Urinary bladder (tissue), 4 donors: ENCODE measurements around the gene YAP1. TPM values are rescaled to one million over a fixed set of nuclear protein-coding genes. Genes with fewer than 3 reads are reported as not detected.

Source experiments
- DNase-seq: peaks from one replicate; pipeline ENCODE4 v3.0.0-alpha.2; 2015; ENCODE audit errors: extremely low spot score
- H3K27ac ChIP-seq: one replicate; pipeline ENCODE4 v1.5.1; 2013; ENCODE audit warnings: low read depth, mild to moderate bottlenecking, moderate library complexity
- H3K36me3 ChIP-seq: one replicate; pipeline ENCODE4 v1.6.1; 2013; ENCODE audit warnings: mild to moderate bottlenecking, moderate library complexity; ENCODE audit not compliant: insufficient read depth
- H3K4me1 ChIP-seq: one replicate; pipeline ENCODE4 v1.6.1; 2013; ENCODE audit warnings: mild to moderate bottlenecking, moderate library complexity; ENCODE audit not compliant: insufficient read depth
- H3K4me3 ChIP-seq: one replicate; pipeline ENCODE4 v1.5.1; 2013; ENCODE audit warnings: low read depth, low read length
- WGBS: extraction: QIAGEN DNeasy Blood & Tissue Kit; methylation state at CpG from one replicate; pipeline ENCODE4 v1.1.7; 2013; 5-methylcytosine and 5-hydroxymethylcytosine counted together
- polyA plus RNA-seq: library from polyadenylated mRNA; stranded (reverse); fragments of 200-250 nt; gene quantifications from one replicate; pipeline ENCODE4 v1.2.3, GENCODE V29; 2013
- total RNA-seq: library from RNA; depleted of rRNA; stranded (reverse); fragments of >200 nt; gene quantifications from one replicate; pipeline ENCODE4 v1.2.3, GENCODE V29; 2014
- donor health status: healthy with polysubstance abuse.
- donor health status: healthy.

Gene YAP1
- total and polyA plus RNA-seq, 2 donors, result 112 to 129 TPM

GRCh38 chr11:102157219-102157618 is 47.0 kb downstream of the YAP1 start:
- no peak for DNase-seq

DNA sequence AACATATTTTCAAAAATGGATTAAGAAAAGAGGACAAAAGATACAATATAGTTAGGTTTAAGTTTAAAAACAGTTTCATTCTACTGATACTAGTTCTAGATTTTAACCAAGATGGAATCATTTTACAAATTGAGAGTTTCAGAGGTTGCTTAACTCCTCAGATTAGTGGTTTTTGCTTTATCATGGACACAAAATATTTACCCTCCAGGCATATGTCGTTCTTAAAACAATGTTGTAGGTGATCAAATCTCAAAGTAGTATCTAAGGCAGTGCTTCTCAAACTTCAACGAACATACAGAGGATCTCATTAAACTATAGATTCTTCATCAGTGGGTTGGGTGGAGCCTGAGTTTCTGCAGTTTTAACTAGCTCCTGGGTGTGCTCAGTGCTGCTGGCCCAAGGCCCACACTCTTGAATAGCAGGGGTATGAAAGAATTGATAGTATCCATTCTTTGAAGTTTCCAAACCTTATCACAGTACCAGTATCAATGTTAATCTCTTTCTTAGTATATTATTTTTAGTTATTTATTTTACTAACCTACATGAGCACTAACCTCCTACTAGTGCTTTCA is 48.0 kb downstream of the YAP1 start:
- 36% methylated on average over 2 of the region's 2 CpGs for WGBS
- no peak overlapping the region for H3K4me3 ChIP-seq
- H3K4me1 ChIP-seq, result no peaks in the 10 kb centered on the region
- no peak overlapping the region for H3K27ac ChIP-seq
- no peaks in the 10 kb centered on the region for H3K36me3 ChIP-seq
- no peak for DNase-seq

More at GRCh38 chr11:102157219-102157618, 47.0 kb downstream of the YAP1 start:
- 27% methylated on average over 2 of the region's 2 CpGs for WGBS
- Histone ChIP-seq H3K4me3 (no peak overlapping the region), H3K4me1 (no peaks in the 10 kb centered on the region), H3K27ac (no peak overlapping the region), H3K36me3 (no peaks in the 10 kb centered on the region)

GRCh38 chr11:102163368-102163767 is 53.1 kb downstream of the YAP1 start:
- Histone ChIP-seq H3K4me1 (no peaks in the 10 kb centered on the region), H3K36me3 (no peaks in the 10 kb centered on the region), H3K27ac (no peak overlapping the region), H3K4me3 (no peak overlapping the region)
- WGBS, result 95% methylated on average over 4 of the region's 4 CpGs
- no peak for DNase-seq

DNA sequence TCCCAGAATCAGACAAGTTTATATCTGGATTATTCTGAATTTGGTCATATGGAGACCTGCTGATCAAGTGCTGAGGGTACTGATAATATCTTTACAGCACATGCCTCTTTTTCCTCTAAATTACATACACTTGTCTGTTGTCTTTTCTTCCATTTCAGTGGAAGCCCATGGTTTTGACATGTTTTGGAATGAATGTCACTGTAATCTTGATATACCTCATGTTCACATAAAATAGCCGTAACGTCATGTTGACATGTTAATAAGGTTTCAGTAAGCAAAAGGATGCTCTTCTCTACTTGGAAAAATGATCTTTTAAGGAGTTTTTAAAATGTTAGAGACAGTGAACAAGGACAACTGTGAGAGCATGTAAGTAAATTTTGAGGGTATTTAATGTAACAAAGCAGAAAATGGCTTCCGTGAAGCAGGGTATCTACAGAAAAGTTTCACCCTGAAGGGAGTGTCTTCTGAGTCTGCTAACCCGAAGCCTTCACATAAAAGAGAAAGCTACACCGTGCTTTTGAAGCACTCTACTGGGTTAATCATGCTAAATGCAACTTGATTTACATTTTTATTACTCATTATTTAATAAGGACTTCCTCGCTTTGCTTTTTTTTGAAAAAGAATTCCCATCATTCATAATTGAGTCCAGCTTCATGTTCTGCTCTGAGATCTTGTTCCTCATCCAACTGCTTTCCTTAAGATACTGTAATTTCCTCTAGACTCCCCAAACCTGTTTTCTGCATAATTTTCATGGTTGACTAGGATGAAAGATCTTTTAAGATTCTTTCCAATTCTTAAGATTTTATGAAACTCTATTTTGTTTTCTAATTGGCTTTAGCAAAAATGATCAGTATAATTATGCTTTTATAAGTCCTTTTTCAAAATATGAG is 56.2 kb downstream of the YAP1 start:
- Histone ChIP-seq H3K27ac (no peak overlapping the region), H3K4me1 (no peaks in the 10 kb centered on the region), H3K4me3 (no peak overlapping the region), H3K36me3 (no peaks in the 10 kb centered on the region)
- DNase-seq, result no peak
- WGBS, result 70% methylated on average over 6 of the region's 6 CpGs

DNA sequence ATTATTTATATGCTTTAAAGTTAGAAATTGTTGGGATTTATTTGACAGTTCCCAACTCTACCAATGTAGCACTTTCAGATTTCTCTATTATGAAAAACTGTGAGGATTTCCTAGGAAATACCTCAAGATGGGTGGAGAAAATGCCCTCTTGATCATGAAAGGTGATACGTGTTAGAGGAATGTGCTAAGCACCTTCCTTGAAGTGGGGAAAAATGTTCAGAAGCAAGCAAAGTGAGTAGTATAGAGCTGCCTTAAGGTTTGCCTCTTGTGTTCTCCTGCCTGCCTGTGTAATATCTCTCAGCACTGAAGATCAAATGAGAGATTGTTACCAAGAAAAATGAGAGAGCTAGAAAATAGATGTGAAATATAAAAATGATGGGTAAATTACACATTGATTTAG is 58.2 kb downstream of the YAP1 start:
- 70% methylated on average over 1 of the region's 1 CpG for WGBS
- DNase-seq, result no peak

DNA sequence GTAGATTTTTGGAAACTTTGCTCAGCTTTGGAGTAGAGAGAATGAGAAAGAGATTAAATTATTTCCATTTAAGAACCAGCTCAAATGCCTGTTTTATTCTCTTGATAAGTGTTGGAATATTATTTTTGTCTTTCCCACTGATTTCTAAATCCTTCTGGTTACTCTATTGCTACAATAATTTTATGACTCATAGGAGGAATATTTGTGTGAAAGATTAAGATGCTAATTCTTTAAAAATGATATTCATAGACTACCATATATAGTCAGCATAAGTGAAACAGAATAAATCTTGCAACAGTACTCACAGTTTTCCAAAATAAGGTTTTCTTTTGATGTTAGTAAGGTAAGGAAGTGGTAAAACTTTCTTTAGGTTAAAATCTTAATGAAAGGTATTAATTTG is 60.9 kb downstream of the YAP1 start:
- no peaks in the 10 kb centered on the region for H3K4me1 ChIP-seq
- H3K27ac ChIP-seq, result no peak overlapping the region
- no peak overlapping the region for H3K4me3 ChIP-seq
- H3K36me3 ChIP-seq, result no peaks in the 10 kb centered on the region
- DNase-seq, result no peak

More for the DNA sequence above, 58.2 kb downstream of the YAP1 start:
- H3K27ac ChIP-seq, result no peak overlapping the region
- H3K4me1 ChIP-seq, result no peaks in the 10 kb centered on the region
- H3K36me3 ChIP-seq, result no peaks in the 10 kb centered on the region
- H3K4me3 ChIP-seq, result no peak overlapping the region

DNA sequence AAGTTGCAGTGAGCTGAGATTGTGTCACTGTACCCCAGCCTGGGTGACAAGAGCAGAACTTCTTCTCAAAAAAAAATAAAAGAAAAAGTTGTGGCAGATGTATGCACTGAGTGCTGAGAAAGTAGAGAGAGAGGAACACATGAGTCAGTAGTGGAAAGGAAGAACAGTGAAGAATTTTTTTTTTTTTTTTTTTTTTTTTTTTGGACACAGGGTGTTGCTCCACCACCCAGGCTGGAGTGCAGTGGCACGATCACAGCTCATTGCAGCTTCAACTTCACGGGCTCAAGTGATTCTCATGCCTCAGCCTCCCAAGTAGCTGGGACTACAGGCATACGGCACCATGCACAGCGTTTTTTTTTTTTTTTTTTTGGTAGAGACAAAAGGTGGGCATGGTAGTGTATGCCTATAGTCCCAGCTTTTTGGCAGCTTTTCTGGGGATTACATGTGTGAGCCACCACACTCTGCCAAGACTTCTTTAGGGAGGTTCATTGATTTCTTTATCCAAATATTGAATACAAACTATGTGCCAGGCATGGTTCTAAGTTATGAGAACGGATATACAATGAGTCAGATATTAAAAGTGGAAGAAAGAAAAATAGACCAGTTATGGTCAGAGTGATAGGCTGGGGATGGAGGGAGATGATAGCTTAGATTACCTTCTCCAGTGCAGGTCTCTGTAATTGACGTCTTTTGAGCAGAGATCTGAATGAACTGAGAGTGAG is 62.0 kb downstream of the YAP1 start:
- no peak overlapping the region for H3K4me3 ChIP-seq
- no peak for DNase-seq
- no peak overlapping the region for H3K27ac ChIP-seq
- 58% methylated on average over 5 of the region's 6 CpGs for WGBS
- H3K36me3 ChIP-seq, result no peaks in the 10 kb centered on the region
- no peaks in the 10 kb centered on the region for H3K4me1 ChIP-seq

DNA sequence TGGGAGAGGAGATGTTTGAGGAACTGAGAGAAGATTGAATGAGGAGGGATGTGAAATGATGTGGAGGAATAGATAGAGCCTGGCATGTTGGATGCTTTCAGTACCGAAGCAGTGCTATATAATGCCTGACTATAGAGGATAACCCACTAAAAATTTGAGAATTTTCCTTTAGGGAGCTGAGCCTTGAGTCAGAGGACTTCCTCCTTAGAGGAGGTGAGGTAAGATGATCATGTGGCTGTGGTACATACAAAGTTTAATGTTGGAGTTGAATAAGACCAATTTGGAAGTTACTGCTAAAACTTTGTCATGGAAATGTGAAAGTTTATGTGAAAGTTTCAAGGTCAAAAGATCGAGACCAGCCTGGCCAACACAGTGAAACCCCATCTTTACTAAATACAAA is 66.9 kb downstream of the YAP1 start:
- H3K27ac ChIP-seq, result no peak overlapping the region
- no peaks in the 10 kb centered on the region for H3K4me1 ChIP-seq
- WGBS, result 97% methylated on average over 2 of the region's 2 CpGs
- H3K36me3 ChIP-seq, result no peaks in the 10 kb centered on the region
- DNase-seq, result no peak
- H3K4me3 ChIP-seq, result no peak overlapping the region

DNA sequence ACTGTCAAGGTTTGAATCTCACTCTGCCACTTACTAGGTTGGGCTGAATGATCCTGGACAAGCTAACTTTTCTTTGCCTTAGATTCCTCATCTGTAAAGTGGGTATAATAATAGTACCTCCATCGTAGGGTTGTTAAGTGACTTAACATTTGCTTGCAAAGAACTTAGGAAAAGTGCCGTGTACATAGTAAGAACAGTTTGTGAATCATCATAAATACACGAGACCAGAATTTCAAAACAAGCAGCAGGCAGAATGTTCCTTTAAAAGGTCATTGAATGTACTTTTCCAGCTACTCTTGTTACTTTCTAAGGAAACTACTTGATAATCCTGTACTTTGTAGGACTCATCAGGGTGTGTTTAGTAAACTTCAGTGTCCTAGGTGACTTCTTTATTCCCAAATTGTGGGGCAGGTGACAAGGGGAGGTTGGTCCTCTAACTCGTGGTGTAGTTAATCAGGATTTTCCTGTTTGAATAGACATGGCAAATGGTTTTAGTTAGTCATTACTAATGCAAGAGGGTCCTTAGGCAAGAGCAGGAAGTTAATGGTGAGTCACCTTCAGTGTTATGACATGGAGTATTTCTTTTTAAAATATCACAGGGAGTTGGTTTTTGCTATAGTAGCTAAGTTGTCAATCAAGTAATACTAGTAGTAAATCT is 67.9 kb downstream of the YAP1 start:
- peak; percentile 33 for DNase-seq
- Histone ChIP-seq H3K36me3 (no peaks in the 10 kb centered on the region), H3K4me1 (no peaks in the 10 kb centered on the region), H3K4me3 (no peak overlapping the region), H3K27ac (peak overlapping the region; percentile 71)
- WGBS, result 37% methylated on average over 4 of the region's 4 CpGs

DNA sequence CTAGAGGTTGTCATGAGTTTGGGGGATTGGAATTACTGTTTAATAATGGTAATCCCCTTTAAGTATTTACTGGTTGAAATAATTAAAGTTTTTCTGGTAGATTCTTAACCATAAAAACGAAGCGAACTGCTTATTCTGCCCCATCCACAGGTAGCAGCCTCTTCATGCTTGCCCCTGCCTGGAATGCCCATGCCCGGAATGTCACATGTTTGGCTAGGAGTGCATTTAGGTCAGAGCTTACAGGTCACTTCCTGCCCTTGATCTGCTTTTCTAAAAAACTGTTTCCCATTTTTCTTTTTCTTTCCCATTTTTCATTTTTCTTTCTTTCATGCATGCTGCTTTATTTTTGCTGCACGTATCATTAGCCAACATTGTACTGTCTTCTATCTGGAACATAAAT is 69.1 kb downstream of the YAP1 start:
- peaks cover 2% of the 10 kb centered on the region for H3K36me3 ChIP-seq
- WGBS, result 83% methylated on average over 4 of the region's 4 CpGs
- H3K27ac ChIP-seq, result no peak overlapping the region
- no peak overlapping the region for H3K4me3 ChIP-seq
- no peaks in the 10 kb centered on the region for H3K4me1 ChIP-seq
- DNase-seq, result no peak

- no peak overlapping the region for H3K27ac ChIP-seq
- WGBS, result 77% methylated on average over 3 of the region's 3 CpGs
- H3K36me3 ChIP-seq, result peaks cover 2% of the 10 kb centered on the region
Measured at GRCh38 chr11:102184269-102184987, 74.2 kb downstream of the YAP1 start.

GRCh38 chr11:102186551-102187191 is 76.4 kb downstream of the YAP1 start:
- Histone ChIP-seq H3K27ac (no peak overlapping the region), H3K36me3 (peaks cover 2% of the 10 kb centered on the region), H3K4me3 (no peak overlapping the region), H3K4me1 (no peaks in the 10 kb centered on the region)
- DNase-seq, result no peak
- 32% methylated on average over 6 of the region's 6 CpGs for WGBS

More at GRCh38 chr11:102184269-102184987, 74.2 kb downstream of the YAP1 start:
- DNase-seq, result no peak
- no peaks in the 10 kb centered on the region for H3K4me1 ChIP-seq
- H3K4me3 ChIP-seq, result no peak overlapping the region
